Naive thymus-derived CD8-positive, alpha-beta T cell (primary cell): ENCODE results near the gene CACNA1G. TPM values are rescaled to one million over a fixed set of nuclear protein-coding genes. Genes with fewer than 3 reads are reported as not detected.

Source experiments
- ATAC-seq, 2 donors: fragments of 150-1000 bp; cut with Tn5 transposase in 1 of 2; sonication (Bioruptor Pico), chemical (Tn5 transposase) in 1 of 2; 1 replicate in 1 of 2; 2 replicates in 1 of 2; pipeline ENCODE4 v1.10.0; 2021; ENCODE audit warnings: mild to moderate bottlenecking in 2 of 2, moderate library complexity in 2 of 2
- POLR2A ChIA-PET: fragments of 350-600 bp; sonication (Branson Sonifier 250); formaldehyde crosslinking; loops from one replicate; lab custom pipeline; 2021; ENCODE audit warnings: antibody characterized with exemption; lab: Charles Lee
- DNase-seq, 10 donors: peaks; one replicate each; pipeline versions ENCODE4 v3.0.0 to v3.0.0-alpha.2; 2020 to 2022
- H3K27ac Mint-ChIP-seq, 10 donors: one replicate each; pipeline ENCODE4 v1.8.0; 2020 to 2022; ENCODE audit warnings: mild to moderate bottlenecking in 10 of 10, mixed read lengths in 10 of 10, moderate library complexity in 4 of 10, inconsistent platforms in 1 of 10
- H3K27me3 Mint-ChIP-seq, 5 donors: one replicate each; pipeline ENCODE4 v1.8.0; 2021 to 2022; ENCODE audit warnings: mixed read lengths in 5 of 5
- H3K36me3 Mint-ChIP-seq, 3 donors: one replicate each; pipeline ENCODE4 v1.8.0; 2020 to 2022; ENCODE audit warnings: mixed read lengths in 3 of 3, mild to moderate bottlenecking in 2 of 3, inconsistent platforms in 1 of 3
- H3K4me1 Mint-ChIP-seq, 4 donors: one replicate each; pipeline ENCODE4 v1.8.0; 2021 to 2022; ENCODE audit warnings: mixed read lengths in 4 of 4
- H3K4me3 Mint-ChIP-seq, 10 donors: one replicate each; pipeline ENCODE4 v1.8.0; 2020 to 2022; ENCODE audit warnings: mild to moderate bottlenecking in 10 of 10, mixed read lengths in 10 of 10, moderate library complexity in 6 of 10, inconsistent platforms in 1 of 10
- H3K9me3 Mint-ChIP-seq, 9 donors: one replicate each; pipeline ENCODE4 v1.8.0; 2020 to 2022; ENCODE audit warnings: mixed read lengths in 9 of 9, mild to moderate bottlenecking in 3 of 9, inconsistent platforms in 1 of 9, moderate library complexity in 1 of 9
- polyA plus RNA-seq, 3 donors: library from polyadenylated mRNA; unstranded; fragments of 300-500 nt; fragmentation: Illumina TruSeq; gene quantifications; one replicate each; pipeline ENCODE4 v1.2.3, GENCODE V29; 2021
- total RNA-seq, 8 experiments: library from RNA in 2 of 8; stranded (reverse) in 2 of 8; gene quantifications; one replicate each; pipeline ENCODE4 v1.2.3 and lab custom pipeline; 2021 to 2026

Gene CACNA1G
- total and polyA plus RNA-seq, 5 experiments from 2014 or later: 0.05 TPM; not detected in 4

DNA sequence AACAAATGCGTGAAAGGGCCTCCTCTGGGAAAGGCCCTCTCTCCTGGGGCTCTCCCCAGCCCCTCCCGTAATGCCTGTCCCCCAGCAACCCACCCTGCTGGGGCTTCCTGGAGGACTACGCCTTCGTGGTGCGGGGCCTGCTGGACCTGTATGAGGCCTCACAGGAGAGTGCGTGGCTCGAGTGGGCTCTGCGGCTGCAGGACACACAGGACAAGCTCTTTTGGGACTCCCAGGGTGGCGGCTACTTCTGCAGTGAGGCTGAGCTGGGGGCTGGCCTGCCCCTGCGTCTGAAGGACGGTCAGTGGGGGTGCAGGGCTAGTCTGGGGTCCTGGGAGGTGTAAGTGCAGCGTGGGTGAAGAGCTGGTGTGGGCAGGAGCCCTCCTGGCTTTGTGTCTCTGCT, 8.6 kb upstream of the CACNA1G start:
- H3K27ac Mint-ChIP-seq: no peak overlapping the region
- H3K27me3 Mint-ChIP-seq: peaks cover 0 to 2% (median 0%) of the 10 kb centered on the region in 5 donors
- POLR2A ChIA-PET: interaction anchor here (1.1 kb wide), 1 partner anchor 10 kb away, joined by 3 read pairs; no protein-coding TSS in a partner anchor
- DNase-seq: no peak
- no peaks in the 10 kb centered on the region for H3K9me3 Mint-ChIP-seq
- H3K36me3 Mint-ChIP-seq: peaks cover 0 to 9% (median 7%) of the 10 kb centered on the region in 3 donors
- H3K4me1 Mint-ChIP-seq: peaks cover 3 to 8% (median 6%) of the 10 kb centered on the region in 4 donors
- H3K4me3 Mint-ChIP-seq: no peak overlapping the region
- ATAC-seq: no peak

DNA sequence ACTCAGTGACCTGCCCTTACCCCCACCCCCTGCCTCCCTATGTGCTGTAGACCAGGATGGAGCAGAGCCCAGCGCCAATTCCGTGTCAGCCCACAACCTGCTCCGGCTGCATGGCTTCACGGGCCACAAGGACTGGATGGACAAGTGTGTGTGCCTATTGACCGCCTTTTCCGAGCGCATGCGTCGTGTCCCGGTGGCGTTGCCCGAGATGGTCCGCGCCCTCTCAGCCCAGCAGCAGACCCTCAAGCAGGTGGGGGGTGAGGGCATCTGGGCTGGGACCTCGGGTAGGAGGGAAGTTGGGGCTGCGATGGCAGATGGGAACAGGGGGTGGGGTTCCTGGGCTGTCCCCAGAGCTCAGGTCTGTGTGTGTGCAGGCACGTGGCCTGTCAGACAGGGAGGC, 6.3 kb upstream of the CACNA1G start:
- H3K27me3 Mint-ChIP-seq: peaks cover 5 to 21% (median 12%) of the 10 kb centered on the region in 5 donors
- no peaks in the 10 kb centered on the region for H3K9me3 Mint-ChIP-seq
- peaks cover 3 to 11% (median 8%) of the 10 kb centered on the region in 4 donors for H3K4me1 Mint-ChIP-seq
- no peak overlapping the region for H3K27ac Mint-ChIP-seq
- no peak overlapping the region for H3K4me3 Mint-ChIP-seq
- DNase-seq (no peak), ATAC-seq (no peak)
- POLR2A ChIA-PET: no interaction called here
- H3K36me3 Mint-ChIP-seq: peaks cover 0 to 9% (median 7%) of the 10 kb centered on the region in 3 donors

DNA sequence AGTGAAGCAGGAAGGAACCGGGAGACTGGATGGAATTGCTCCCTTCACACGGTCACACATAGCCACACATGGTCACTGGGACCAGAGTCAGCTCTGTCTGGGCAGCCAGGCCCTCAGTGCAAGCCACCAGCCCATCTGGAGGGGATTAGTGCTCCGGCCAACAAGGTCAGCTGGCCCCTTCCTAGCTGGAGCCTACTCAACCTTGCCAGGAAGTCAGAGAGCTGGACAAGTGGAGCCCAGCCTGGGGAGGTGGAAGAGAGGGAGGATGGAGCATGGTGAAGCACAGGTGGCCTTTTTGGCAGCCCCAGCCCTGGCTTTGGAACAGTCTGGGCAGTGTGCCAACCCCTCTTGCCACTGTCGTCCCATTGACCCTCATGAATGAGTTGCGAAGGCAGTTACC, 3.7 kb upstream of the CACNA1G start:
- no peak for ATAC-seq
- DNase-seq: no peak
- peaks cover 0 to 7% (median 5%) of the 10 kb centered on the region in 3 donors for H3K36me3 Mint-ChIP-seq
- no peaks in the 10 kb centered on the region for H3K9me3 Mint-ChIP-seq
- H3K4me3 Mint-ChIP-seq: peak overlapping the region in 1 of 10 donors; percentile 4
- POLR2A ChIA-PET: interaction anchor here (0.6 kb wide), 1 partner anchor 14 kb away, joined by 3 read pairs; no protein-coding TSS in a partner anchor
- peaks cover 5 to 24% (median 17%) of the 10 kb centered on the region in 4 donors for H3K4me1 Mint-ChIP-seq
- no peak overlapping the region for H3K27ac Mint-ChIP-seq
- peaks cover 5 to 31% (median 12%) of the 10 kb centered on the region in 5 donors for H3K27me3 Mint-ChIP-seq

DNA sequence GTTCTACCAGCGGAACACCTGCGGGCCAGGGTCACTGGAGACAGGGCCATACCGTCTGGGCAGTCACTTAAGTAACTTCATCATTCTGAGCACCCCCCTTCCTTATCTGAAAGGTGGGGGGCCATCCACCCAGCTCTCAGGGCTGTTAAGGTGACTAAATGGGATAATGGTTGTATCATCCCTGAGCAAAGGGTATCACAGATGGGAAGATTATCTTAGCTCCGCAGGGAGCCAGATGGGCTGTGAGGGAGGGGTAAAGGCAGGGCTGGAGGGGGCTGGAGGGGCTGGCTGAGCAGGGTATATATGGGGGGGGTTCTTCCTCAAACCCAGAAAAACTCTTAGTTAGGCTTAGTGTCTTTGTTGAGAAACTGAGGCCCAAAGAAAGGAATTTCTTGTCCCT, 2.9 kb upstream of the CACNA1G start:
- peaks cover 11 to 32% (median 23%) of the 10 kb centered on the region in 4 donors for H3K4me1 Mint-ChIP-seq
- H3K36me3 Mint-ChIP-seq: peaks cover 0 to 7% (median 5%) of the 10 kb centered on the region in 3 donors
- POLR2A ChIA-PET: no interaction called here
- no peak for ATAC-seq
- no peak overlapping the region for H3K27ac Mint-ChIP-seq
- H3K27me3 Mint-ChIP-seq: peaks cover 9 to 37% (median 18%) of the 10 kb centered on the region in 5 donors
- no peaks in the 10 kb centered on the region for H3K9me3 Mint-ChIP-seq
- H3K4me3 Mint-ChIP-seq: no peak overlapping the region
- no peak for DNase-seq

DNA sequence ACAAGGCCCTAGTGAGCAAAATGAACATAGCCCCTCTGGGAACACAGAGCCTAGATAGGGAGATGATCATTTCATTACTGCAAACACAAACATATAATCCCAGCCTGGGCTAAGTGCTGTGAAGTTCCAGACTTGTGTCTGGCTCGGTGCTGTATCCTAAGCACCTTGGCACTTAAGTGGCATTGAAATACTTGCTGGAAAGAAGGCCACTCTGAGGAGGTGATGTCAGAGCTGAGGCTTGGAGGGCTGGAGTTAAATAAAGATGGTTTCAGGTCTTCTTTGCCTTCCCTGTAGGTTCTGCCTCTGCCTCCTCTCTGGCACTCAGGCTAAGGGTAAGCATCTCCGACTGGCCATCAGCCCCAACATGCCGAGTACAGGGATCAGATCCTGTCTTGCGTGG, 2.4 kb upstream of the CACNA1G start:
- peak overlapping the region in 1 of 10 donors; percentile 9 for H3K27ac Mint-ChIP-seq
- H3K4me1 Mint-ChIP-seq: peaks cover 11 to 33% (median 25%) of the 10 kb centered on the region in 4 donors
- H3K9me3 Mint-ChIP-seq: no peaks in the 10 kb centered on the region
- POLR2A ChIA-PET: no interaction called here
- H3K36me3 Mint-ChIP-seq: peaks cover 0 to 7% (median 5%) of the 10 kb centered on the region in 3 donors
- peak overlapping the region in 9 of 10 donors; percentile 39 to 93 (median 59) for H3K4me3 Mint-ChIP-seq
- no peak for DNase-seq
- H3K27me3 Mint-ChIP-seq: peaks cover 9 to 41% (median 19%) of the 10 kb centered on the region in 5 donors
- no peak for ATAC-seq

DNA sequence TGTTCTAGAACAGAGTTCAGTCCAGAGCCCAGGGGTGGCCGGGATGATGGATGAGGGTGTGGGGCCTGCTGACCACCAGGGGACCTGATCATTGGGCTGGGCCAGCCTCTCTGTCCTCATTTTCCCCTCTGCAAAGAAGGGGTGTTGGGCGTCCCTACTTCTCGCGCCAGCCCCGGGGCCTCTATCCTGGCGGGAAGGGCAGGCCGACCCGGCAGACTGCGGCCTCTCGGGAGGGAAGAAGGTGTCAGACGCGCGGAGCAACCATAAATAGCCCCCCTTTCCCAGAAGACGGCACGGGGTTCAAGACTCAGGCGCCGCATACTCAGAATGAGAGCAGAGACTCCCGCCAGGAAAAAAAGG, 2.0 kb upstream of the CACNA1G start:
- peaks cover 0 to 5% (median 5%) of the 10 kb centered on the region in 3 donors for H3K36me3 Mint-ChIP-seq
- no peak for DNase-seq
- POLR2A ChIA-PET: no interaction called here
- H3K4me3 Mint-ChIP-seq: peak overlapping the region; percentile 38 to 93 (median 67)
- H3K4me1 Mint-ChIP-seq: peaks cover 11 to 33% (median 25%) of the 10 kb centered on the region in 4 donors
- no peaks in the 10 kb centered on the region for H3K9me3 Mint-ChIP-seq
- no peak for ATAC-seq
- peaks cover 9 to 45% (median 23%) of the 10 kb centered on the region in 5 donors for H3K27me3 Mint-ChIP-seq
- H3K27ac Mint-ChIP-seq: no peak overlapping the region

DNA sequence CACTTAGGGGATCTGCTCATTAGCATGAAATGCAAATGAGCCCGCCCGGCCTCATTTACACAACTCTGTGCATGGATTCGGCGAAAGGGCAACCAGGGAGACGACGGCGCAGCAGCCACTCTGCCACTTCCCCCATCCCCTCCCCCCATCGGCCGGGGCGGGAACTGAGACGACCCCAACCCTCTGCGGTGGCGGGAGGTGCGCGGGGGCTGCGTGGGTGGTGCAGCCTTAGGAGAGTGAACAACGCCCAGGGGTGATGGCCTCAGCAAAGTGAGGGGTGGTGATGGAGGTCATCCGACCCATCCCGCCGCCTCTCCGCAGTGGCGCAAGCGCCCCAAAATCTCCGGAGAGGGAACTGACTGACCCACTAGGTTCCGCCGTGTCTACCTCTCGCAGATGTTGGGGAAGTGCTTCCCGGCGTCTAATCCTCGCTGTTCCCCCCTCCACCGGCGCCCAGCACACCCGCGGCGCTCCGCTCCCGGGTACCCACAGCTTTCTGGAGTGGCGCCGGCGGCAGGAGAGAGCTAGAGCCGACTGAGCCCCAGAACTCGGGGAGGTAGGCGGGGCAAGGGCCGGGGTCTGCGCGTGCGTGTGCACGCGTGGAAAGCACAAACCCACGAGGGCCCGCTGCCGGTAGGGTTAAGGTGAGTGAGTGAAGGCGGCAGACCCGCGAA, 1.4 kb upstream of the CACNA1G start:
- peaks cover 11 to 38% (median 25%) of the 10 kb centered on the region in 4 donors for H3K4me1 Mint-ChIP-seq
- H3K4me3 Mint-ChIP-seq: peak overlapping the region; percentile 64 to 93 (median 82)
- ATAC-seq: no peak
- H3K36me3 Mint-ChIP-seq: peaks cover 0 to 5% (median 5%) of the 10 kb centered on the region in 3 donors
- POLR2A ChIA-PET: interaction anchor here (1.1 to 1.2 kb wide), 2 partner anchors 14 to 308 kb away, joined by 3 read pairs; no protein-coding TSS in a partner anchor
- peaks cover 12 to 50% (median 27%) of the 10 kb centered on the region in 5 donors for H3K27me3 Mint-ChIP-seq
- H3K9me3 Mint-ChIP-seq: no peaks in the 10 kb centered on the region
- peak in 1 of 10 donors; percentile 24 for DNase-seq
- no peak overlapping the region for H3K27ac Mint-ChIP-seq

DNA sequence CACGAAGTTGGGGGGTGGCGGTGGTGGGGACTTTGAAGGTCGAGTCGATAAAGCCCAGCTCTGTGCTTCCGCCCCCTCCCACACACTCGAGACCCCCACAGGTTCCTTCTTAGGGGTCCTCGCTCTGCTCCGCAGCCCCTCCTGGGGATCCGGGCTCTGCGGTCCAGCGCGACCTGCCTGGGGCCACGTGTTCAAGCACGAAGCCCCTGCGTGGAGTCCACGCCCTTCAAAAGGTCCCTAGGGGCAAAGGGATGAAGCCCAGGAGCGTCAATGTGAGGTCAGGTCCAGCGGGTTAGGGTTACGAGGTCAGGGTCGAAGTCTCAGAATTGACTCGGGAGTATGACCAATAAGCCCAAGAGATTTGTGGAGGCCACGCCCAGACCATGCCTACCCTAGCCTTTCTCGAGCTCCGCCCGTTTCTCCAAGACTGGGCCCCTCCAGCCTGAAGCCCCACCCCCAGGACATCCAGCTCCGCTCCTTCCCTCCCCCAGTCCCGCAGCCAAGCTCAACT, 786 bp upstream of the CACNA1G start:
- DNase-seq (peak in 1 of 10 donors; percentile 23), ATAC-seq (peak; percentile 16 to 18)
- Mint-ChIP-seq H3K9me3 (no peaks in the 10 kb centered on the region), H3K36me3 (peaks cover 0 to 5% (median 5%) of the 10 kb centered on the region in 3 donors), H3K27ac (no peak overlapping the region), H3K4me3 (peak overlapping the region; percentile 76 to 93 (median 83)), H3K27me3 (peaks cover 12 to 57% (median 30%) of the 10 kb centered on the region in 5 donors), H3K4me1 (peaks cover 11 to 41% (median 25%) of the 10 kb centered on the region in 4 donors)
- POLR2A ChIA-PET: interaction anchor here (1.1 to 1.2 kb wide), 2 partner anchors 14 to 307 kb away, joined by 3 read pairs; no protein-coding TSS in a partner anchor

DNA sequence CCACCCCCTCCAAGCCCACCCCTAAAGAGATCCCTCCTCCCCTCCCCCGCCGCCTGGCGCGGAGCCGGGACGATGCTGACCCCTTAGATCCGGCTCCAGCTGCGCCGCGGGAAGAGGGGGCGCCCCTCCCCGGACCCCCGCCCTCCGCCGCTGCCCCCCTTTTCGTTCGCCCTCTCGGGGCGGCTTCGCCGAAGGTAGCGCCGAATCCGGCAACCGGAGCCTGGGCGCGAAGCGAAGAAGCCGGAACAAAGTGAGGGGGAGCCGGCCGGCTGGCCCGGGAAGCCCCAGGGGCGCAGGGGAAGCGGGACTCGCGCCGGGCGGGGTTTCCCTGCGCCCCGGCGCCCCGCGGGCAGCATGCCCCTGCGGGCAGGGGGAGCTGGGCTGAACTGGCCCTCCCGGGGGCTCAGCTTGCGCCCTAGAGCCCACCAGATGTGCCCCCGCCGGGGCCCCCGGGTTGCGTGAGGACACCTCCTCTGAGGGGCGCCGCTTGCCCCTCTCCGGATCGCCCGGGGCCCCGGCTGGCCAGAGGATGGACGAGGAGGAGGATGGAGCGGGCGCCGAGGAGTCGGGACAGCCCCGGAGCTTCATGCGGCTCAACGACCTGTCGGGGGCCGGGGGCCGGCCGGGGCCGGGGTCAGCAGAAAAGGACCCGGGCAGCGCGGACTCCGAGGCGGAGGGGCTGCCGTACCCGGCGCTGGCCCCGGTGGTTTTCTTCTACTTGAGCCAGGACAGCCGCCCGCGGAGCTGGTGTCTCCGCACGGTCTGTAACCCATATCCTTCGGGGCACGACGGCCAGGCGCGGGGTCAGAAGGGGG, 623 bp downstream of the CACNA1G start:
- H3K4me3 Mint-ChIP-seq: peak overlapping the region in 6 of 10 donors; percentile 31 to 83 (median 52)
- POLR2A ChIA-PET: interaction anchor here (0.7 to 1.2 kb wide), 3 partner anchors 9 to 20 kb away, joined by 3 to 5 read pairs (median 3); no protein-coding TSS in a partner anchor
- no peaks in the 10 kb centered on the region for H3K36me3 Mint-ChIP-seq
- peaks cover 15 to 71% (median 42%) of the 10 kb centered on the region in 5 donors for H3K27me3 Mint-ChIP-seq
- peak; percentile 11 to 14 for ATAC-seq
- H3K4me1 Mint-ChIP-seq: peaks cover 14 to 55% (median 30%) of the 10 kb centered on the region in 4 donors
- H3K9me3 Mint-ChIP-seq: no peaks in the 10 kb centered on the region
- H3K27ac Mint-ChIP-seq: no peak overlapping the region
- DNase-seq: peak in 2 of 10 donors; percentile 21 to 25

DNA sequence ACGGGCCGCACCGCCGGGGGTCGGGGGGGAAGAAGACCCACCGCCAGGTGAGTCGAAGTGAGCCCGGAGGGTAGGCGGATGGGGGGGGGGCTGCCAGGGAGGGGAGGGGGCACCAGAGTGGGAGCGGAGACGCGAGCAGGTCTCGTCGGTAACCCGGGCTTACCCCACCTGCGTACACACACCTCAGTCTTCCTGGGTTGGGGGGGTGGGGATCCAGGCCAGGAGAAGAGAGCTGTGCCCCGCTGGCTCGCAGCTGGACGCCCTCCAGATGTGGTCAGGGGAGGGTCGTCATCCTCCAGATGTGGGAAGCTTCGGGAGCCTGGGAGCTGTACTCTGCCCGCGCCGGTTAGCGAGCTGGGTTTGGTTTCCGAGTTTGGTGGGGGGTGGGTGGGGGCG, 1.2 kb downstream of the CACNA1G start:
- ATAC-seq (no peak), DNase-seq (no peak)
- H3K9me3 Mint-ChIP-seq: no peaks in the 10 kb centered on the region
- H3K4me1 Mint-ChIP-seq: peaks cover 14 to 56% (median 31%) of the 10 kb centered on the region in 4 donors
- no peak overlapping the region for H3K27ac Mint-ChIP-seq
- peak overlapping the region in 7 of 10 donors; percentile 23 to 75 (median 56) for H3K4me3 Mint-ChIP-seq
- peaks cover 20 to 77% (median 48%) of the 10 kb centered on the region in 5 donors for H3K27me3 Mint-ChIP-seq
- POLR2A ChIA-PET: interaction anchor here (0.7 to 1.2 kb wide), 3 partner anchors 10 to 20 kb away, joined by 3 to 5 read pairs (median 3); no protein-coding TSS in a partner anchor
- no peaks in the 10 kb centered on the region for H3K36me3 Mint-ChIP-seq

DNA sequence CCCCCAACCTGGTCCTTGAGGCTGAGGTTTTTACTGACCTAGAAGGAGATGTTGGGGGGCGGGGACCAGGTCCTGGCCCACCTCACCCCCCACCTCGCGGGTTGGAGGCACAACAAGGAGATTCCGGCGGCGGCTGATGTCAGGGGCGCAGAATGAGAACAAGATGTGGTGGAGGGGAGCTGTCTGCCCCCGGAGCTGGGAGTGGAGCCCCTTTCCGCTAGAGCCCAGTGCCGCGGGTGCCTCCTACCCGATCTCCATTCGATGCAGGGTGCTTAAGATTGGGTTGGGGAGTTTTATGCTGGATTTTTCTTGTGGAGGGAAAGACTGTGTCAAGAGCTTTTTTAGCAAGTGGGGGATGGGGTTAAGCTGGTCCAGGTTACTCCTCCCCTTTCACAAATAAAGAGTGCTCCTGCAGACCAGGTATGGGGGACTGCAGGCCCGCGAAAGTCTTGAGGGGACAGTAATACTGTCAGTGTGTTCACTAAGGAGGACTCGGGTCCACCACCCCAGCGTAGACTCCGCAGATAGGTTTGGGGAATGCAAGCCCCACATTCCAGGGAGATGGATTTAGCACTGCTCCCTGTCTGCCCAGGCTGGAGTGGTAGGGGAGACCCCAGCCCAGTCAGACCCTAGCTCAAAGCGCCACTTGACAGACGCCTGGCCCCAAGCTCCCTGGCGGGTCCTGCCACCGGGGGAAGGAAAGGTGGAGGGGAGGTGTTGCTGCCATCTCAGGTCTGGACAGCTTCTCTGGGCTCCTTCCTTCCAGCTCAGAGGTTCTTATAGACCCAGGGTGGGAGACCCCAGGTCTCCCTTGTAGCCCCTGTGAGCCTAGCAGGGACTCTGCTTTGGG, 2.0 kb downstream of the CACNA1G start:
- Mint-ChIP-seq H3K4me3 (peak overlapping the region; percentile 52 to 83 (median 68)), H3K4me1 (peaks cover 14 to 56% (median 31%) of the 10 kb centered on the region in 4 donors), H3K9me3 (no peaks in the 10 kb centered on the region), H3K36me3 (no peaks in the 10 kb centered on the region), H3K27ac (peak overlapping the region in 4 of 10 donors; percentile 15 to 90 (median 52)), H3K27me3 (peaks cover 22 to 84% (median 55%) of the 10 kb centered on the region in 5 donors)
- POLR2A ChIA-PET: interaction anchor here (0.7 to 0.9 kb wide), 3 partner anchors 10 to 13 kb away, joined by 3 read pairs; no protein-coding TSS in a partner anchor
- peak; percentile 5 to 17 for ATAC-seq
- peak in 9 of 10 donors; percentile 26 to 73 (median 40) for DNase-seq
